Central memory CD8-positive, alpha-beta T cell (primary cell): ENCODE results near the gene GNG11.

Experiments used
- ATAC-seq: fragments of 150-1000 bp; cut with Tn5 transposase; replicated peaks from 2 replicates; pipeline ENCODE4 v1.10.0; 2022; ENCODE audit warnings: mild to moderate bottlenecking, moderate FRiP score, moderate number of reproducible peaks; ENCODE audit not compliant: poor library complexity, severe bottlenecking; ENCODE audit errors: extremely low read depth
- DNase-seq, 2 donors: peaks; one replicate each; pipeline ENCODE4 v3.0.0; 2021; ENCODE audit warnings: low spot score in 2 of 2
- H3K27ac Mint-ChIP-seq: one replicate; pipeline ENCODE4 v1.8.0; 2022; ENCODE audit warnings: low read depth, mild to moderate bottlenecking, moderate library complexity, mixed read lengths
- H3K27me3 Mint-ChIP-seq: one replicate; pipeline ENCODE4 v1.8.0; 2022; ENCODE audit warnings: mixed read lengths
- H3K36me3 Mint-ChIP-seq: one replicate; pipeline ENCODE4 v1.8.0; 2022; ENCODE audit warnings: mild to moderate bottlenecking, moderate library complexity, mixed read lengths; ENCODE audit not compliant: insufficient read depth
- H3K4me1 Mint-ChIP-seq: one replicate; pipeline ENCODE4 v1.8.0; 2022; ENCODE audit warnings: mixed read lengths
- H3K4me3 Mint-ChIP-seq: one replicate; pipeline ENCODE4 v1.8.0; 2022; ENCODE audit warnings: mild to moderate bottlenecking, moderate library complexity, mixed read lengths
- H3K9me3 Mint-ChIP-seq: one replicate; pipeline ENCODE4 v1.8.0; 2022; ENCODE audit warnings: mixed read lengths

GNG11 gene

GRCh38 chr7:93941945-93942344, 20.4 kb downstream of the GNG11 start:
- ATAC-seq: no peak
- Mint-ChIP-seq H3K36me3 (no peaks in the 10 kb centered on the region), H3K4me1 (no peaks in the 10 kb centered on the region), H3K27ac (no peak overlapping the region), H3K27me3 (peaks cover 8% of the 10 kb centered on the region), H3K4me3 (no peak overlapping the region), H3K9me3 (no peaks in the 10 kb centered on the region)
- DNase-seq: no peak

DNA sequence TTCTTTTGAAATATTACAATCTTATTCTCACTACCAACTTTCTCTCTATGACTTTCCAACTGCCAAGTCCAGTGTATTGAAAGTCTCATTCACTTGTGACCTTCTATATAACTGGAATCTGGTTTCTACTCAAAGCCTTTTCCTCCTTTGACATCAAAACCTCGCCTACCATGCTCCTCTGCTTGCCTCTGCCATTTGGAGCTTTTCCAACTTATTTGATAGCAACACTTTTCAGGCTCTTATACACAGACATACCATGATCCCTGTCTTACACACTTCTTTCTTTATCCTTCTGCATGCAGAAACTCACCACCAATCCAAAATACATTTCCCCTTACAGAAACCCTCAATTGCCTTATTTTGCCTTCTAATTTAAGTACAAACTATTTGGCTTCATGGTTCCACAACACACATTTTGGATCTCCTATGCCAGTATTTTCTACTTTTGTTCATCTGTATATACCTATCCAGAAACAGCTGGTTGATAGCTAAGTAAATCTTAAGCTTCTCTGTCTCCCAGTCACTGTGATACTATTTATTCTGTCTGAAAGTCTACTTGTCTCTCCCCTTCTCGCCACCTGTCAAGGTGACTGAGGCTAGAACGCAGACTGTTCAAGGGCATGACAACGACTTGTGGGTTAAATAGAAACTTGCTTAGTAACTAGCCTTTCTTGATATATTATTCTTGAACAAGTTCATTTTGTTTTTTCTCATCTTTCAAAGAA, 22.4 kb downstream of the GNG11 start:
- no peaks in the 10 kb centered on the region for H3K9me3 Mint-ChIP-seq

GRCh38 chr7:93944673-93945072, 23.1 kb downstream of the GNG11 start:
- Mint-ChIP-seq H3K9me3 (no peaks in the 10 kb centered on the region), H3K27ac (no peak overlapping the region), H3K36me3 (no peaks in the 10 kb centered on the region), H3K4me1 (no peaks in the 10 kb centered on the region), H3K4me3 (no peak overlapping the region), H3K27me3 (no peaks in the 10 kb centered on the region)
- no peak for DNase-seq
- no peak for ATAC-seq

More for the DNA sequence above, 22.4 kb downstream of the GNG11 start:
- H3K27ac Mint-ChIP-seq: no peak overlapping the region
- no peaks in the 10 kb centered on the region for H3K27me3 Mint-ChIP-seq
- DNase-seq (no peak), ATAC-seq (no peak)
- no peak overlapping the region for H3K4me3 Mint-ChIP-seq
- no peaks in the 10 kb centered on the region for H3K4me1 Mint-ChIP-seq
- no peaks in the 10 kb centered on the region for H3K36me3 Mint-ChIP-seq

GRCh38 chr7:93945083-93945482, 23.5 kb downstream of the GNG11 start:
- Mint-ChIP-seq H3K27me3 (no peaks in the 10 kb centered on the region), H3K27ac (no peak overlapping the region), H3K4me3 (no peak overlapping the region), H3K4me1 (no peaks in the 10 kb centered on the region), H3K9me3 (no peaks in the 10 kb centered on the region), H3K36me3 (no peaks in the 10 kb centered on the region)
- DNase-seq (no peak), ATAC-seq (no peak)

DNA sequence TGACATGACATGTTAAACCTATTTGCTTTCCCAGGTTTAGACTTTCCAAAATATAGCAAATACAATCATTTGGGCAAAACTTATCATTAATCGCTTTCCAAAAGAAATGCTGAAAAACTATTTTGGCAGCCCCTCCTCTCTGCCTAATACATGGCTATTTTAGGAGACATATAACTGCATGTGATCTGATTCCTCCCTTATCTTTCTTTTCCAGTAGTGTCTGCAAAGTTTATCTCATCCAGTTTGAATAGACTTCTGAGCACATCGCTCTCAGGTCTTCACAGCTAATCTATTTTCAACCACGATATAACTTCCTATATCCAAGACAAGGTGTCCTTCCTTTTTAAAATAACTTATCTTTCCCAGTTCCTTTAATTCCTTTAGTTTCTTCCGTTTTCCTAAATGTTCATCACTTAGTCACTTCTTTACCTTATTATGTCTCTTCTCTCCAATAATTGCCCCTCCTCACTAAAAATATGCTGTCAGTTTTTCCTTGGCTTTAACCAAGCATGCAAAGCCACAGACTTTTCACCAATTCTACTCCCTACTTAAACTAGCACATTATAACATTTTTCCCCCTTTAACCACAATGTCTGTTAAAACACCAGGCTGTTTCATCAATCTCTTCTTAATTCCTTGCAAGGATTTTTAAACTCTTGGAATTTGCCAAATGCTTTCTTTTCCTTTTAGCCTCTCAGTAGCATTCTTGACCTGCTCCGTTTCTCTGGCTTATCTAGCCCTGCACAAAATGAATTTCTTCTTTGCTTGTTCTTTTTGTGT, 24.4 kb downstream of the GNG11 start:
- Mint-ChIP-seq H3K4me1 (no peaks in the 10 kb centered on the region), H3K9me3 (no peaks in the 10 kb centered on the region), H3K27me3 (no peaks in the 10 kb centered on the region), H3K36me3 (no peaks in the 10 kb centered on the region), H3K27ac (no peak overlapping the region), H3K4me3 (no peak overlapping the region)
- no peak for DNase-seq
- no peak for ATAC-seq

DNA sequence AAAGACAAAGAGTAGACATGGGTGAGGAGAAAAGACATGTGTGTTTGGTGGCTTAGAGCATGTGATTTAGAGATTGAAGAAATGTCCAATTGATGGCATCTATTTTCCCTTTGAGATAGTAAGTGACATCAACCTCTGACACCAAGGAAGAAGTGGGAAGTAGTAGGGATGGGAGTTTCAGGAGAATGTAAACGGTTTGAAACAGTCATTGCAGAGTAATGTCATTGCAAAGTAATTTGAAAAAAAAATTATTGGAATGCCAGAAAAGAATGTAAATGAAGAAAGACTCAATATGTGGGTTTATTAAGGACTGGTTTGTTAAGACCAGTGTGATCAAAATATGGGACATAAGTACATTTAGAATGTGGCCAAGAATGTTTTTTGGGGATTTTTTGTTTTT, 26.6 kb downstream of the GNG11 start:
- DNase-seq (no peak), ATAC-seq (no peak)
- Mint-ChIP-seq H3K4me3 (no peak overlapping the region), H3K9me3 (no peaks in the 10 kb centered on the region), H3K36me3 (no peaks in the 10 kb centered on the region), H3K27me3 (no peaks in the 10 kb centered on the region), H3K4me1 (no peaks in the 10 kb centered on the region), H3K27ac (no peak overlapping the region)

GRCh38 chr7:93948873-93949272, 27.3 kb downstream of the GNG11 start:
- ATAC-seq (no peak), DNase-seq (no peak)
- no peaks in the 10 kb centered on the region for H3K36me3 Mint-ChIP-seq
- no peaks in the 10 kb centered on the region for H3K9me3 Mint-ChIP-seq
- H3K4me3 Mint-ChIP-seq: no peak overlapping the region
- no peaks in the 10 kb centered on the region for H3K27me3 Mint-ChIP-seq
- no peaks in the 10 kb centered on the region for H3K4me1 Mint-ChIP-seq
- H3K27ac Mint-ChIP-seq: no peak overlapping the region

DNA sequence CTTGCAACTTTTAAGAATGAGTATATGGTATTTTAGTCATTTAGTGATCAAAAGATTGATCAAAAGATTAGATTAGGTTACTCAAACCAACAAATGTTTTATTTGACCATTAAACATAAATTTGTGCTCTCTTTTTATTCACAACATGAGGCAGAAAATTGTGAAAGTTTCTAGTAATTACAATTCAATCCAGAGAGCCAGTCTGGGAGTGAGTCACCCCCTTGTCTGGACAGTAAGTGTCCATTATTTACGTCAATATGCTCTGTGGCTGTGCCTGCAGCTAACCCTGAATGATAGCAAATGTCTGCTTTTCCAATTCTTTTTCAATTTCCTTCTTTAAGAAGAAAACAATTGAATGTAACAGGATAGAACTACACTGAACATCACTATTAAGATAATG, 27.9 kb downstream of the GNG11 start:
- DNase-seq: no peak
- no peaks in the 10 kb centered on the region for H3K36me3 Mint-ChIP-seq
- no peaks in the 10 kb centered on the region for H3K4me1 Mint-ChIP-seq
- no peak overlapping the region for H3K4me3 Mint-ChIP-seq
- H3K9me3 Mint-ChIP-seq: no peaks in the 10 kb centered on the region
- H3K27me3 Mint-ChIP-seq: no peaks in the 10 kb centered on the region
- H3K27ac Mint-ChIP-seq: no peak overlapping the region
- ATAC-seq: no peak

- Mint-ChIP-seq H3K27me3 (no peaks in the 10 kb centered on the region), H3K36me3 (no peaks in the 10 kb centered on the region), H3K4me3 (no peak overlapping the region), H3K9me3 (no peaks in the 10 kb centered on the region), H3K4me1 (no peaks in the 10 kb centered on the region), H3K27ac (no peak overlapping the region)
- no peak for DNase-seq
- no peak for ATAC-seq
These were observed 33.8 kb downstream of the GNG11 start for GRCh38 chr7:93955304-93955703.

DNA sequence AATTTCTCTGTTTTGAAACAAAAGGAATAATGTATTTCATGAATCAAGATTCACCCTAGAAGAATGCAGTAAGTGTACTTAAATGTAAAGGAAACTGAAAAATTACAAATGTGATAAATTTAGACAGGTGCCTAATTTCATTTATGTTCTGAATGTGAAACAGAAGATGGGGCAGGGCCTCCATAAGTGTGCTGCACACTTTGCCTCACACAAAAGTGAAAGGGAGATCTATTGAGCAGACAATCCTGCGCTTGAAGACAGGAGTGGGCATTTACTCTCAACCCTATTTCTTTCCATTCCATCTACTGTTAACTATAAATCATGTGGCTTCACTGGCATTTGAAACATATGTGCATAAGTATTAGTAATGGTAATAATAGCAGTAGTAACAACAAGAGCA, 36.2 kb downstream of the GNG11 start:
- no peaks in the 10 kb centered on the region for H3K27me3 Mint-ChIP-seq
- no peak overlapping the region for H3K27ac Mint-ChIP-seq
- no peak for ATAC-seq
- H3K4me1 Mint-ChIP-seq: no peaks in the 10 kb centered on the region
- H3K36me3 Mint-ChIP-seq: no peaks in the 10 kb centered on the region
- H3K9me3 Mint-ChIP-seq: no peaks in the 10 kb centered on the region
- H3K4me3 Mint-ChIP-seq: no peak overlapping the region
- no peak for DNase-seq

DNA sequence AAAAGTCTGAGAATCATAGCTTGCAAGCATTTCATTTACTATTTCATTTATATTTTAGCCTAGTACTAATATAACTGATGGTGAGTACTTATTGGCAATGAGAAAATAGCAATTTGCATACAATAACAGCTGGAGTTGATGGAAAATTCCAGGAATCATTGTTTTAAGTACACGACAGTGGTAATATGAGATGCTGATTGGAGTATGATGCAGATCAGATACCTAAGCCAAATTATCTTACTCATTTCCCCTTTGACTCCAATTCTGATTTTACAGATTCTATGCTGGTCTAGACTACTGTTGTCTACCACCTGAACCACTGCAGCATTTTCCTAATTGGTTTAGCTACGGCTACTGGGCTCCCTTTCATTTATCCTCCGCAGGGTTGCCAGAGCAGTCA, 36.7 kb downstream of the GNG11 start:
- ATAC-seq: no peak
- Mint-ChIP-seq H3K4me1 (no peaks in the 10 kb centered on the region), H3K27ac (no peak overlapping the region), H3K4me3 (no peak overlapping the region), H3K9me3 (no peaks in the 10 kb centered on the region), H3K36me3 (no peaks in the 10 kb centered on the region), H3K27me3 (no peaks in the 10 kb centered on the region)
- DNase-seq: no peak

GRCh38 chr7:93958651-93959050, 37.1 kb downstream of the GNG11 start:
- Mint-ChIP-seq H3K36me3 (no peaks in the 10 kb centered on the region), H3K27ac (no peak overlapping the region)
- ATAC-seq: no peak

GRCh38 chr7:93960986-93961385, 39.5 kb downstream of the GNG11 start:
- no peaks in the 10 kb centered on the region for H3K36me3 Mint-ChIP-seq
- DNase-seq (no peak), ATAC-seq (no peak)
- H3K4me3 Mint-ChIP-seq: no peak overlapping the region
- no peak overlapping the region for H3K27ac Mint-ChIP-seq
- H3K4me1 Mint-ChIP-seq: no peaks in the 10 kb centered on the region
- H3K27me3 Mint-ChIP-seq: no peaks in the 10 kb centered on the region
- no peaks in the 10 kb centered on the region for H3K9me3 Mint-ChIP-seq

More at GRCh38 chr7:93958651-93959050, 37.1 kb downstream of the GNG11 start:
- H3K27me3 Mint-ChIP-seq: no peaks in the 10 kb centered on the region
- H3K9me3 Mint-ChIP-seq: no peaks in the 10 kb centered on the region
- no peak overlapping the region for H3K4me3 Mint-ChIP-seq
- DNase-seq: no peak
- no peaks in the 10 kb centered on the region for H3K4me1 Mint-ChIP-seq
